HG03575 (cell line): ENCODE data around the gene HELZ2.
"Not testable (repeated sequence)": the region's sequence is repeated elsewhere in the genome, so short reads cannot be mapped to it uniquely, and the experiment has no call there.

ENCODE experiments used
- ATAC-seq: cut with Tn5 transposase; IDR thresholded peaks from one replicate; pipeline ENCODE4 v1.9.1; 2021; ENCODE audit not compliant: unreplicated experiment, insufficient number of reproducible peaks, low FRiP score; ENCODE audit errors: extremely low read depth

Gene HELZ2

DNA sequence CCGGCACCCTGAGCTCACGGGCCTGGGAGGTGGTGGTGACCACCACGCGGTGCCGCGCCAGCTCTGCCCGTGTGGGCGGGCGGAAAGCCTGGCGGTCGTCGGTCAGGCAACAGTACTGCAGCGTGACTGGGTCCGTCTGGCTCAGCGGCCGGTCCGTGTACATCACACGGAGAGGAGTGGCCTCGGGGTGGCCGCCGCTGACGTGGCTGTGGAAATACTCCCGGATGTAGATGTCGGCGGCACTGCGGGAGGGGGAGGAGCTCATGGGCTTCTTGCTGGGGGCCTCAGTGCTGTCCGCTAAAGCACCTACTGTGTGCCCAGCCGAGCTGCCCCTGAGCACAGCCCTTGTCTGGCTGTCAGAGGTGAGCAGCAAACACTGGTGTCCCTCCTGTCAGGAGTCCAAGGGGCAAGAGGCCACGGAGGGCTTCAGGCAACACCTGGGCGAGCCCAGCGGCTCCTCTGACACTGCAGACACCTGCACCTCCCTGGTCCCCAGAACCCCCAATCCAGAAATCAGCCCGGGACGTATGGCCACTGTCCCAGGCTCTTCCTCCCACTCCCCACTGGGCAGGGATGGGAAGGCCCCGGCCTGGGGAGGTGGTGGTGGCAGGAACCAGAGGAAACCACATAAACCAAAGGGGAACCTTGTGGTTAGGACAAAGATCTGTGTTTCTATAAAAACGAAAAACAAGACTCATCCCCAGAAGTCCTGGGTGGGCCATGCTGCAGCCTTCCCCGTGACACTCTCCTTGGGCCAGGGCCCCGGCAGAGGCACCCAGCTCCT is 6.5 kb downstream of the HELZ2 start:
- ATAC-seq = no peak

DNA sequence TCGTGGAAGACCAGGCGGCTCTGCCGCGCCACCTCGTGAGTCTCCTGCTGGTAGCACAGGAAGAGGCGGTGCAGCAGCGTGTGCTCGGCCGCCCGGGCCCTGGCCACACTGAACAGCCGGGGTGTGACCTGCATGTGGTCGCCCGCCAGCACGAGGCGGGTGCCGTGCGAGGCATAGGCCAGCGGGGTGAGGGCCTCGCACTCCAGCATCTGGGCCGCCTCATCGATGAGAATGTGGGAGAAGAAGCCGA is 7.0 kb downstream of the HELZ2 start:
- ATAC-seq = no peak

GRCh38 chr20:63566395-63567135 is 7.5 kb downstream of the HELZ2 start:
- ATAC-seq = no peak

DNA sequence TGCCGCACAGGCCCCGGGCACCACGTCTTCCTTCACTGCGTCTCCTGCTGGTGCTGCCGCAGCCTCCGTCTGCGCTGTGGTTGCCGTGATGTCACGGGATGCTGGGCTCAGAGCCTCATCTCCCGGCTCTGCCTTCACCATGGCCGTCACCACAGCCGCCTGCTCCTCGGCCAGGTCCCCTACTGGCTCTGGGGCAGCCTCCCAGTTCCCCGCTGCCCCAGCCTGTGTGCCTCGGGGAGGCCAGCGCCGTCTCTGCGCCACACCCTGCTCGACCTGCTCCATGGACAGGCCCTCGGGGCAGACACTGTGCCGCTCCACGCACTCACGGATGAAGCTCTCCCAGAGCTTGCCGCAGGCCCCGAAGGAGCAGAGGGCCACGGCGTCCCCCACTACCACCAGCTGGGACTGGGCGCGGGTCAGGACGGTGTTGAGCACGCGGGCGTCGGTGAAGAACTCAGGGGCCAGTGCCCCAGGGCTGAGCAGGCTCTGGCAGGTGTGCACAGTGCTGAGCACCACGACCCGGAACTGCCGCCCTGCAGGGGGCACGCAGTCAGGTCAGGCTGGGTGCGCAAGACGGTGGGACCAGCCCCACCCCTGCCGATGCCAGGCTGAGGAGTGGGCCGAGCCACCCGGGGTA is 8.2 kb downstream of the HELZ2 start:
- no peak for ATAC-seq

- no peak for ATAC-seq
Observed at GRCh38 chr20:63565021-63565698, 8.9 kb downstream of the HELZ2 start.

DNA sequence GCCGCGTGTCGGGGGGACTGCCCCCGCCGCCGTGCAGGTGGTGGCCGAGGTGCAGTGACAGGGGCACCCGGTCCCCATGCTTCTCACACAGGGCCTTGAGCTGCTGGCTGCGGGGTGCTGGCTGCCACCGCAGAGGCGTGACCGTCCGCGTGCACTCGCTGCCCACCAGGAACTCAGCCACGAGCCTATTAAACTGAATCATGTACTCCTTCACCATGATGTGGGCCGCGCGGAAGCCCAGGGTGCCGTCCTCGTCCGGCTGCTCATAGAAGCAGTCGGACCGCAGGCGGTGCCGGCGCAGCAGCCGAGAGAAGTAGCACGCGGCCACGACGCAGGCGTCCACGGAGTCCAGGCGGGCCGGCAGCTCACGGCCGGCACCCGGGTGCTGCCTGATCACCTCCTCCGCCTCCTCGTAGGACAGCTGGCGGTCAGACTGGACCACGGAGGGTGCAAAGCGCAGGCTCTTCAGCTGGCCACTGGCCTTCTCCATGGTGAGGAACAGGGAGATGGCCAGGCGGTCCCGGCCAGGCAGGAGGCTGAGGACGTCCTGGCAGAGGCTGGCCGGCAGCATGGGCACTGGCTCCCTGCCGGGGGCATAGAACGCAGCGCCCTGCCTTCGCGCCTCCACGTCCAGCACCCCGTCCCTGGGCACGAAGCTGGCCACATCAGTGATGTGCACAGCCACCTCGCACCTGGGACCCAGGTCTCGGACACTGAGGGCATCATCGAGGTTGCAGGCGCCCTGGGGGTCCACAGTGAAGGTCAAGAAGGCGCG is 9.8 kb downstream of the HELZ2 start:
- no peak for ATAC-seq

DNA sequence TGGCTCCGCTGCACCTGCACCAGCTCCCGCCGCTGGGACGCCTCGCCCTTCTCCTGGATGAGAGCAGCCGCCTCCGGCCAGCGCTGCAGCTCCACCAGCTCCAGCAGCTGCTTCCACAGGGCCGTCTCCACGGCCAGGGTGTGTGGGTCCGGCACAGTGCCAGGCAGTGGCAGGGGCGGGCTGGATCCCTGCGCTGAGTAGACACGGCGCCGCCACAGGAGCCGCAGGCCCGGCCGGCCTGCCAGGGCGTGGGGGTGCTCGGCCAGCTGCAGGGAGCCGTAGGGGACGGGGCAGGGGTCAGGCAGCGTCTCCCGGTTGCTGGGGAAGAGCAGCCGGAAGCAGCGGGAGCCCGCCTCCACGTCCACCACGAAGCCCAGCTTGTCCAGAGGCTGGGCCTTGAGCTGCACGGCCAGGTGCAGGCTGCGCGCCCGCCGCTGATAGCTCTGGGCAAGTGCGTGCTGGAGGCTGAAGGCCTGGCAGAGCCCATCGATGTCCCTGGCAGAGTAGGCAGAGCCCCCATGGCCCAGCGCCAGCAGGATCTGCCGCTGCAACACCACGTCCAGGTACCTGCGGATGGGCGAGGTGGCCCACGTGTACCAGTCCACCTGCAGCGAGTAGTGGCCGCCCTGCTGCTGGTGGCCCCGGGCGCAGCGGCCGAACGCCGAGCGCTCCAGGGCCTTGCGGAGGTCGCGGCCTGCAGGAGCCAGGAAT is 10.7 kb downstream of the HELZ2 start:
- no peak for ATAC-seq

DNA sequence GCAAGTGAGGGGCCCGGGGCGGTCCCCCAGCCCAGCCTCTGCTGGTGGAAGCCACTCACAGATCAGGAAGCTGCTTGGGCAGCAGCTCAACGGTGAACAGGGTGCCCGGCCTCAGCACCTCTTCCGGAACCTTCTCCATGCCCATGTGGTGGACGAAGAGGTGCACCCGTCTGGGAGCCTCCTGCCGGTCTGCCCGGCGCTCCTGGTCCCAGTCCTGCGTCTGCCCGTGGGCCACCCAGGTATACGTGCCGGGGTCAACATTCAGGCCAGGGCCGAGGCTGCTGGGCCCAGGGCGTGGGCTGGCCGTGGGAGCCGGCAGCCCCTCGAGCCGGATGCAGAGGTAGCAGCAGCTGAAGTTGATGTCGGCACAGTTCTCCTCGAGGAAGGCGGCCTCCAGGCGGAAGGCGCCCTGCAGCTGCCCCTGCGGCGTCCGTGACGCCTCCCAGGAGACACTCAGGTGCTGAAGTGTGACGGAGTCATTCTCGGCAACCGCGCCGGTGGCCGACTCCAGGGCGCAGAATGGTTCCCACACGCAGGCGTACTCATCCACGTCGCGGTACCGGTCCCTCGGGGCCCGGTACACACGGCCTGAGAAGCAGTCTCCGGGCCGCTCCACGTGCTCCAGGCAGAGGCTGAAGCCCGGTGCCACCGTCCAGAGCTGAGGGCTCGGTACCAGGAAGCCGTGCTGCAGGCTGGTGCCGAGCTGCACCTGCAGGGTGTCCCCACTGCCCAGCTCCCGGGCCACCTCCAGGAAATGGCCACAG is 11.4 kb downstream of the HELZ2 start:
- ATAC-seq = no peak

GRCh38 chr20:63561624-63562396 is 12.2 kb downstream of the HELZ2 start:
- no peak for ATAC-seq

GRCh38 chr20:63560856-63561609 is 13.0 kb downstream of the HELZ2 start:
- ATAC-seq = no peak

GRCh38 chr20:63560333-63560805 is 13.7 kb downstream of the HELZ2 start:
- no peak for ATAC-seq

DNA sequence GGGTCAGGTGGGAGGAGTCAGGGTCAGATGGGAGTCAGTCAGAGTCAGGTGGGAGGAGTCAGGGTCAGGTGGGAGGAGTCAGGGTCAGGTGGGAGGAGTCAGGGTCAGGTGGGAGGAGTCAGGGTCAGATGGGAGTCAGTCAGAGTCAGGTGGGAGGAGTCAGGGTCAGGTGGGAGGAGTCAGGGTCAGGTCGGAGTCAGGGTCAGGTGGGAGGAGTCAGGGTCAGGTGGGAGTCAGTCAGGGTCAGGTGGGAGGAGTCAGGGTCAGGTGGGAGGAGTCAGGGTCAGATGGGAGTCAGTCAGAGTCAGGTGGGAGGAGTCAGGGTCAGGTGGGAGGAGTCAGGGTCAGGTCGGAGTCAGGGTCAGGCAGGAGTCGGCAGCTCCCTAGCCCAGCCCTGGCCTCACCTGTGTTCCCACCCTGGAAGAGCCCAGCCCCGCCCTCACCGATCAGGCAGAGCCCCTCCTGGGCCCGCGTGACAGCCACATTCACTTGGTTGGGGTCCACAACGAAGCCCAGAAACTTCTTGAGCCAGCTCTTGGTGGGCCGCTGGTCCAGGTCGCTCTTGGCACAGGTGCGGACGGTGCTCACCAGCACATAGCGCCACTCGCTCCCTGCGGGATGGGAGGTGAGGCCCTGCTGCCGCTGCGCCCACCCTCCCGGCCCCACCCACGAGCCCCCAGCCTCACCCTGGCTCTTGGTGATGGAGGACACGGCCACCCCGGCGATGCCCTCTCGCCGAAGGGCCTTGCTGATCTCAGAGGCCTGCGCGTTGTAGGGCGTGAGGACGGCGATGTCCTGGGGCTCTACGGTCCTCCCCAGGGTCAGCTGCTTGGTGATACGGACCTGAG is 14.3 kb downstream of the HELZ2 start:
- ATAC-seq = not testable (repeated sequence)

GRCh38 chr20:63558804-63559484 is 15.1 kb downstream of the HELZ2 start:
- no peak for ATAC-seq

DNA sequence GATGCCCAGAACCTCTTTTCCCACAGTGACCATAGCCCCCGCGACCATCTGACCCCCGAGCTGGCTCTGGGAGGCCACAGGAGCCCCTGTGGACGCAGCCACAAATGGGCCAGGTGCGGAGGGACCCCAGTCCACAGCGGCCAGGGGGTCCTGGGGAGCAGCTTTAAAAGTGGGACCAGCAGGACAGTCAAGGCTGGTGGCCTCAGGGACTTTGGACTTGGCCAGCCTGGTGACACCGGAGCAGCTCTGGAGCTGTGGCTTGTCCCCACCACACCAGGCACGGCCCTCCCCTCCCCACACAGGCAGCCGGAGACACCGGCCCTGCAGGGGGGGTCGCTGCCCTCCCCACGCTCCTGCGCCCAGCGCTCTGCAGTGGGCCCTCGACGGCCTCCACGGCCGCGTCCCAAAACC is 16.6 kb downstream of the HELZ2 start:
- ATAC-seq = no peak

- ATAC-seq = no peak
Observed at GRCh38 chr20:63556873-63557478, 17.1 kb downstream of the HELZ2 start.
